Left lung (tissue), 10 donors: ENCODE measurements around the gene EGFL7. TPM values are rescaled to one million over a fixed set of nuclear protein-coding genes. Genes with fewer than 3 reads are reported as not detected.

Source experiments
- ATAC-seq: fragments of 200-7000 bp; cut with Tn5 transposase; one replicate; pipeline ENCODE4 v1.9.1; 2020; ENCODE audit warnings: moderate library complexity
- DNase-seq, 4 donors: peaks; one replicate each; pipeline ENCODE4 v3.0.0-alpha.2; 2013 to 2020
- H3K27ac ChIP-seq, 2 donors: fragments of 200-600 bp; sonication (generic) in 1 of 2; one replicate each; pipeline versions ENCODE4 v1.5.0 to v1.8.0; 2020 to 2021
- H3K27me3 ChIP-seq, 2 donors: fragments of 200-600 bp; sonication (generic) in 1 of 2; one replicate each; pipeline versions ENCODE4 v1.5.0 to v1.8.0; 2020 to 2021
- H3K36me3 ChIP-seq, 2 donors: fragments of 200-600 bp; sonication (generic) in 1 of 2; one replicate each; pipeline versions ENCODE4 v1.5.0 to v1.8.0; 2020 to 2021
- H3K4me1 ChIP-seq, 2 donors: fragments of 200-600 bp; one replicate each; pipeline ENCODE4 v1.8.0; 2021
- H3K4me3 ChIP-seq, 2 donors: fragments of 200-600 bp; sonication (generic) in 1 of 2; one replicate each; pipeline versions ENCODE4 v1.5.0 to v1.8.0; 2020 to 2021; ENCODE audit warnings: mild to moderate bottlenecking in 1 of 2
- H3K9me3 ChIP-seq, 2 donors: fragments of 200-600 bp; sonication (generic) in 1 of 2; one replicate each; pipeline versions ENCODE4 v1.5.0 to v1.8.0; 2020 to 2021
- intact Hi-C, 2 donors: fragments of 100-400 bp; cut with DNase I; formaldehyde crosslinking; loops; one replicate each; pipeline versions ENCODE4 v1.11.2 to v1.14.2; 2022
- polyA plus RNA-seq, 6 donors: library from polyadenylated mRNA; unstranded; fragments of 120-200 nt; gene quantifications; one replicate each; pipeline ENCODE4 v1.2.1, GENCODE V29; 2013; ENCODE audit not compliant: insufficient read length in 6 of 6
- total RNA-seq, 2 donors: library from RNA; stranded (reverse); fragmentation: NEBNext Ultra II Directional; extraction: Animal tissue kit (Norgen Biotek cat#: 25700); gene quantifications; one replicate each; pipeline ENCODE4 v1.2.1, GENCODE V29; 2021
- TF ChIP-seq, protein P1 (sequence below), 2 donors: fragments of 200-600 bp; sonication (generic) in 1 of 2; IDR thresholded peaks; one replicate each; pipeline versions ENCODE4 v1.5.0 to v1.8.0; 2021; ENCODE audit warnings: antibody characterized with exemption in 2 of 2
- donor health status: DM: no; HTN: yes; CAD: no.
- donor health status: DM: no; HTN: no; CAD: no.

The EGFL7 gene
- total and polyA plus RNA-seq, 8 donors = 65.7 to 165 (median 101) TPM

DNA sequence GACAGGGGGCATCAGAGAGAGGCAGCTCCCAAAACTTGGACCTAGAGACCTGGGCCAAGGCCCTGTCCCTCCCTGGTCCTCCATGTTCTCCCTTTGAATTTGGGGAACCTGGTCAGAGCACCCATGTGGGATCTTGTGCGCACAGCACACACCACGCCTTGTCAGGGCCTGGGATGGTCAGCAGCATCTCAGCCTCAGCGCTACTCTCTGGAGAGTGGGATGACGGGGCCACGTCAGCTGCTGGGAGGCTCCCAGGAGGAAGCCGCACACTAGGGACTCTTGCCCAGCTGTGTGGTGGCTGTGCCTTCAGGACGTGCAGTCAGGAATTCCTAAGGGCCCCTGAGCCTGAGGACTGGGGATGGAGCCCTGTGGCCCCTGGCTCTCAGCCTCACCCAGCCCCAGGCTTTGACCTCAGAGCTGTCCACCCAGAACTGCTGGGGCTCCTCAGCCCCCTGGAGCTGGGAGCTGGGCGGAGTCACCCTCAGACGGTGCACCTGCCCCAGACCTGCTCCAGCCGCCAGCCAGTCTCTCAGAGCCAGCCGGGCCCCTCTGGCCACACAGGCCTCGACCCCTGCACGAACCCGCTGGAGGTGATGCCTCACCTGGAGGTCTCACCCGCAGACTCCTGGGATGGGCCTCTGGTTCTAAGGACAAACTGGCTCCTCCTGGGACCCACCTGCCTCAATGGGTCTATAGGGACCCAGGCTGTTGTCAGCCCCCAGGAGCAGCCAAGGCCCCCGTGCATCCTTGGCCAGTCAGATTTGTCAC, 38.3 kb upstream of the EGFL7 start:
- Histone ChIP-seq H3K27ac (no peak overlapping the region), H3K9me3 (no peaks in the 10 kb centered on the region)

DNA sequence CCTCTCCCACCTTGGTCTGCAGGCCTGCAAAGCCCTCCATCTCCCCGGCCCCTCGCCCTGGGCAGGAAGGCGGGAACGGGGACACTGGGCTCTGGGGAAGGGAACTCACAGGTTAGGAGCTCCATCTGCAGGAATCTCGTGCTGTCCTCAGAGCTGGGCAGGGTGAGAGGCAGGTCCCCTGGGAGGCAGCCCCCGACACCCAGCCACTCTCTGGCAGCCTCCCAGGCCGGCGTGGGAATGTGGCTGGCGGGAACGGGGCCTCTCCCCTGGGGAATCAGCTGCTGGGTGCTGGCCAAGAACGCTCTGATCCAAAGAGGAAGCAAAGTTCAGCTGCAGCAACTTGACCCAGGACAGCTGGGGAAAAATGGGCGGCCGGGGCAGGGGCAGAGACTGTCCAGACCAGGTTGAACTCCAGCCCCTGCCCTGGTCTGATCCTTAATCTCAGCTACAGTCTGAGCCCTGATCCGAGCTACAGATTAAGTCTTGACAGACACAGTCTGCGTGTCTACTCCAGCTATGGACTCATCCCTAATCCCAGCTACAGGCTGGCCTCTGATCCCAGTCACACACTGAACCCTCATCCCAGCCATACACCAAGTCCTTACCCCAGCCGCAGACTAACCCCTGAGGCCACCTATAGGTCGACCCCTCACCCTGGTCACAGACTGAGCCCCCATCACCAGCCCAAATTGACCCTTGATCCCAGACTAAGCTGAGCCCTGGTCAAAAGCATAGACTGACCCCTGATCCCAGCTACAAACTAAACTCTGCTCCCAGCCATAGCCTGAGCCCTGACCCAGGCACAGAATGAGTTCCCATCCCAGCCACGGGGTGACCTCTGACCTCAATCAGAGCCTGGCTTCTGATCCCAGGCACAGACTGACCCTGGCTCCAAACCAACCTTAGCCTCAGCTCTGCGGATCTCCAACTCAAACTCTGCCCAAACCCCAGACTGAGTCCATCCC, 37.3 kb upstream of the EGFL7 start:
- no peaks in the 10 kb centered on the region for H3K9me3 ChIP-seq
- ATAC-seq (peak; percentile 70), DNase-seq (peak in 3 of 4 donors; percentile 72 to 90 (median 75))
- H3K4me3 ChIP-seq = no peak overlapping the region
- peaks cover 0 to 22% of the 10 kb centered on the region in 2 donors for H3K27me3 ChIP-seq
- TF ChIP-seq, protein P1, sequence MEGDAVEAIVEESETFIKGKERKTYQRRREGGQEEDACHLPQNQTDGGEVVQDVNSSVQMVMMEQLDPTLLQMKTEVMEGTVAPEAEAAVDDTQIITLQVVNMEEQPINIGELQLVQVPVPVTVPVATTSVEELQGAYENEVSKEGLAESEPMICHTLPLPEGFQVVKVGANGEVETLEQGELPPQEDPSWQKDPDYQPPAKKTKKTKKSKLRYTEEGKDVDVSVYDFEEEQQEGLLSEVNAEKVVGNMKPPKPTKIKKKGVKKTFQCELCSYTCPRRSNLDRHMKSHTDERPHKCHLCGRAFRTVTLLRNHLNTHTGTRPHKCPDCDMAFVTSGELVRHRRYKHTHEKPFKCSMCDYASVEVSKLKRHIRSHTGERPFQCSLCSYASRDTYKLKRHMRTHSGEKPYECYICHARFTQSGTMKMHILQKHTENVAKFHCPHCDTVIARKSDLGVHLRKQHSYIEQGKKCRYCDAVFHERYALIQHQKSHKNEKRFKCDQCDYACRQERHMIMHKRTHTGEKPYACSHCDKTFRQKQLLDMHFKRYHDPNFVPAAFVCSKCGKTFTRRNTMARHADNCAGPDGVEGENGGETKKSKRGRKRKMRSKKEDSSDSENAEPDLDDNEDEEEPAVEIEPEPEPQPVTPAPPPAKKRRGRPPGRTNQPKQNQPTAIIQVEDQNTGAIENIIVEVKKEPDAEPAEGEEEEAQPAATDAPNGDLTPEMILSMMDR (IDR thresholded peaks at IDR 0.05) = peak; percentile 29 to 31
- H3K4me1 ChIP-seq = peaks cover 29 to 77% of the 10 kb centered on the region in 2 donors
- intact Hi-C loops = loop anchor here in 1 of 2 donors (5.0 kb wide), 1 partner anchor 138 kb away; no protein-coding TSS in a partner anchor
- no peak overlapping the region for H3K27ac ChIP-seq
- H3K36me3 ChIP-seq = no peaks in the 10 kb centered on the region

More for the DNA sequence above, 38.3 kb upstream of the EGFL7 start:
- Histone ChIP-seq H3K4me3 (no peak overlapping the region), H3K4me1 (peaks cover 29 to 80% of the 10 kb centered on the region in 2 donors), H3K36me3 (no peaks in the 10 kb centered on the region), H3K27me3 (peaks cover 0 to 21% of the 10 kb centered on the region in 2 donors)
- DNase-seq (peak in 1 of 4 donors; percentile 78), ATAC-seq (no peak)
- TF ChIP-seq, protein P1 (IDR thresholded peaks at IDR 0.05) = no peak
- intact Hi-C loops = no loop called here

DNA sequence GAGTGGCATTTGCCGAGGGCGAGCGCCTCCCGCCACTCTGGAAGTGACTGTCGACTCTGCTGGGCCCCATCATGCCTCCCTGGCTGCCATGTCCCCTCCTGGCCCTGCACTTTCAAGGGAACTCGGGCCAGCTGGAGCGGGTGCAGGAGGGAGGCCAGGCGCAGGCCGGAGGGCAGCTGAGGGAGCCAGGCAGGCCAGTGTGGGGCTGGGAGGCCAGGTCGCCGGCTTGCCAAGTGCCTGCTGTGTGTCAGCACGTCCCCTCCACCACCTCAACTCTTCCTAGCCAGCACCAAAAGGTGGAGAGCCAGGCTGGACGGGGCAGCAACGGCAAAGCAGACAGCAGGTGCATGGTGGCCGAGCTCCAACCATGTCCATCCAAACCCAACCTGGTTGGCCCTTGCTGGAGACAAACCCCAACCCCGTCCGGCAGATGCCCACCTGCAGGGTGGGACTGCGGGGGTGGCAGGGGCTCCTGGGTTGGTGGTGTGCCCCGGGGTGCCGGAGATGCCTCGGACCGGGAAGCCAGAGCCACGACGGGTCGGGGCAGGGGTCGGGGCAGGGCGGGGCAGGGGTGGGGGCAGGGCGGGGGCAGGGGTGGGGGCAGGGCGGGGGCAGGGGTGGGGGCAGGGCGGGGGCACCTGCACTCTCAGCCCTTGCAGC, 36.5 kb upstream of the EGFL7 start:
- Histone ChIP-seq H3K36me3 (no peaks in the 10 kb centered on the region), H3K9me3 (no peaks in the 10 kb centered on the region), H3K4me3 (no peak overlapping the region), H3K27ac (no peak overlapping the region), H3K27me3 (peaks cover 0 to 22% of the 10 kb centered on the region in 2 donors), H3K4me1 (peaks cover 29 to 77% of the 10 kb centered on the region in 2 donors)
- DNase-seq (peak in 1 of 4 donors; percentile 66), ATAC-seq (no peak)
- intact Hi-C loops = loop anchor here in 1 of 2 donors (5.0 kb wide), 1 partner anchor 139 kb away; no protein-coding TSS in a partner anchor
- TF ChIP-seq, protein P1 (IDR thresholded peaks at IDR 0.05) = no peak

- DNase-seq (peak in 2 of 4 donors; percentile 68 to 78), ATAC-seq (peak; percentile 26)
- Histone ChIP-seq H3K36me3 (no peaks in the 10 kb centered on the region), H3K4me3 (no peak overlapping the region), H3K4me1 (peaks cover 29 to 73% of the 10 kb centered on the region in 2 donors), H3K9me3 (no peaks in the 10 kb centered on the region), H3K27ac (no peak overlapping the region), H3K27me3 (peaks cover 0 to 26% of the 10 kb centered on the region in 2 donors)
- intact Hi-C loops = loop anchor here in 1 of 2 donors (5.0 kb wide), 1 partner anchor 140 kb away; no protein-coding TSS in a partner anchor
- TF ChIP-seq, protein P1 (IDR thresholded peaks at IDR 0.05) = no peak
Observed at GRCh38 chr9:136626740-136627642, 35.7 kb upstream of the EGFL7 start.
